ENCODE data around the gene PLXNA3.

Gene PLXNA3

GRCh38 chrX:154435171-154435733, 22.8 kb upstream of the PLXNA3 start:
- DNase-seq (ENCODE audit: low read depth in 2 of 2): no peak

- DNase-seq (ENCODE audit: low read depth in 2 of 2): no peak
Observed at GRCh38 chrX:154436374-154436982, 21.6 kb upstream of the PLXNA3 start.

- peak; percentile 23 to 40 for DNase-seq (ENCODE audit: low read depth in 2 of 2)
Observed at GRCh38 chrX:154436983-154437752, 20.9 kb upstream of the PLXNA3 start, which contains the start of gene GDI1. TSS of gene GDI1 (plus strand) at chrX:154437154. CDS start at chrX:154437255, 101 bp downstream.

- no peak for DNase-seq (ENCODE audit: low read depth in 2 of 2)
Observed at GRCh38 chrX:154437971-154438893, 19.8 kb upstream of the PLXNA3 start.

GRCh38 chrX:154439841-154440240, 18.2 kb upstream of the PLXNA3 start:
- no peak for DNase-seq (ENCODE audit: low read depth in 2 of 2)

GRCh38 chrX:154440623-154441357, 17.3 kb upstream of the PLXNA3 start:
- no peak for DNase-seq (ENCODE audit: low read depth in 2 of 2)

GRCh38 chrX:154441564-154441963, 16.5 kb upstream of the PLXNA3 start:
- no peak for DNase-seq (ENCODE audit: low read depth in 2 of 2)

GRCh38 chrX:154441984-154442707, 15.9 kb upstream of the PLXNA3 start:
- no peak for DNase-seq (ENCODE audit: low read depth in 2 of 2)

GRCh38 chrX:154443479-154443910, 14.6 kb upstream of the PLXNA3 start:
- DNase-seq (ENCODE audit: low read depth in 2 of 2): no peak

- DNase-seq (ENCODE audit: low read depth in 2 of 2): no peak
Observed at GRCh38 chrX:154443992-154444754, 13.9 kb upstream of the PLXNA3 start, which contains the start of gene FAM50A. TSS of gene FAM50A (plus strand) at chrX:154444141. CDS start at chrX:154444236, 95 bp downstream.

- DNase-seq (ENCODE audit: low read depth in 2 of 2): no peak
Observed at GRCh38 chrX:154444755-154445246, 13.3 kb upstream of the PLXNA3 start.

GRCh38 chrX:154445776-154446175, 12.3 kb upstream of the PLXNA3 start:
- DNase-seq (ENCODE audit: low read depth in 2 of 2): no peak

GRCh38 chrX:154446430-154446829, 11.7 kb upstream of the PLXNA3 start:
- DNase-seq (ENCODE audit: low read depth in 2 of 2): no peak

- DNase-seq (ENCODE audit: low read depth in 2 of 2): no peak
Observed at GRCh38 chrX:154448484-154448883, 9.6 kb upstream of the PLXNA3 start.

- no peak for DNase-seq (ENCODE audit: low read depth in 2 of 2)
Observed at GRCh38 chrX:154449618-154450017, 8.5 kb upstream of the PLXNA3 start.

- no peak for DNase-seq (ENCODE audit: low read depth in 2 of 2)
Observed at GRCh38 chrX:154450312-154450711, 7.8 kb upstream of the PLXNA3 start.

GRCh38 chrX:154452823-154453222, 5.3 kb upstream of the PLXNA3 start:
- DNase-seq (ENCODE audit: low read depth in 2 of 2): no peak

- DNase-seq (ENCODE audit: low read depth in 2 of 2): no peak
Observed at GRCh38 chrX:154457491-154458115, 478 bp upstream of the PLXNA3 start.

Measured in fibroblast of skin of left biceps (primary cell).